ENCODE results near the gene TMEM50B. TPM values are rescaled to one million over a fixed set of nuclear protein-coding genes. Genes with fewer than 3 reads are reported as not detected.
"Not testable (repeated sequence)": the region's sequence is repeated elsewhere in the genome, so short reads cannot be mapped to it uniquely, and the experiment has no call there.

The TMEM50B gene
- total and polyA plus RNA-seq, 2 experiments from 2014 or later, result 25.1 to 26.1 TPM

GRCh38 chr21:33451634-33452071 is 28.1 kb downstream of the TMEM50B start (continued):
- TF ChIP-seq REST (IDR thresholded peaks at IDR 0.05; ENCODE audit: unreplicated experiment), result no peak
- no peak for TF ChIP-seq EZH2 (IDR thresholded peaks at IDR 0.05; ENCODE audit: low read depth, unreplicated experiment)
- no peak for TF ChIP-seq ZNF114 (CRISPR knock-in tag; IDR thresholded peaks at IDR 0.05)
- TF ChIP-seq POLR2AphosphoS5 (IDR thresholded peaks at IDR 0.05; ENCODE audit: low read depth), result no peak

GRCh38 chr21:33449616-33450015 is 30.2 kb downstream of the TMEM50B start:
- Mint-ChIP-seq H3K9me3 (no peaks in the 10 kb centered on the region), H3K27me3 (ENCODE audit: insufficient read depth, low read depth, poor library complexity) (no peaks in the 10 kb centered on the region), H3K36me3 (ENCODE audit: low read depth) (peaks cover 5% of the 10 kb centered on the region; the same call in 1 of the 3 replicates), H3K4me1 (no peaks in the 10 kb centered on the region), H3K27ac (no peak overlapping the region), H3K4me3 (no peak overlapping the region)
- TF ChIP-seq ETS1 (IDR thresholded peaks at IDR 0.05), result no peak
- TF ChIP-seq JUNB (IDR thresholded peaks at IDR 0.05; ENCODE audit: unreplicated experiment), result no peak
- no peak for TF ChIP-seq NANOG (IDR thresholded peaks at IDR 0.05; ENCODE audit: borderline replicate concordance)
- peaks cover 4% of the 10 kb centered on the region; the same call in 1 of the 2 replicates for H4K20me1 ChIP-seq (replicated peaks; ENCODE audit: insufficient read depth)
- H3K27me3 ChIP-seq (ENCODE audit: insufficient read depth), result no peaks in the 10 kb centered on the region
- no peaks in the 10 kb centered on the region; the same call in 1 of the 2 replicates for H3K36me3 ChIP-seq (ENCODE audit: insufficient read depth)
- H3K4me1 ChIP-seq (ENCODE audit: insufficient read depth), result no peaks in the 10 kb centered on the region
- no peaks in the 10 kb centered on the region for H3K79me2 ChIP-seq (replicated peaks; ENCODE audit: insufficient read depth)
- no peak overlapping the region for H3K4me3 ChIP-seq
- ATAC-seq, result no peak
- no peak overlapping the region for H2AFZ ChIP-seq
- no peak overlapping the region for H3K27ac ChIP-seq (ENCODE audit: low read depth)
- no peaks in the 10 kb centered on the region for H3K9me2 ChIP-seq (ENCODE audit: insufficient read depth)
- DNase-seq (ENCODE audit: low spot score), result no peak
- no peak overlapping the region for H3K4me2 ChIP-seq
- H3F3A ChIP-seq (replicated peaks; ENCODE audit: low read depth), result no peaks in the 10 kb centered on the region

GRCh38 chr21:33446620-33447019 is 33.2 kb downstream of the TMEM50B start:
- not testable (repeated sequence) for H3K4me3 Mint-ChIP-seq; H3K36me3 ChIP-seq (ENCODE audit: insufficient read depth); H3K9me3 Mint-ChIP-seq; DNase-seq (ENCODE audit: low spot score); H3K9me2 ChIP-seq (ENCODE audit: insufficient read depth); H3K27me3 Mint-ChIP-seq (ENCODE audit: insufficient read depth, low read depth, poor library complexity); H3F3A ChIP-seq (replicated peaks; ENCODE audit: low read depth); H3K27me3 ChIP-seq (ENCODE audit: insufficient read depth); H3K4me1 Mint-ChIP-seq; H3K4me1 ChIP-seq (ENCODE audit: insufficient read depth); H3K4me3 ChIP-seq; H2AFZ ChIP-seq; H3K79me2 ChIP-seq (replicated peaks; ENCODE audit: insufficient read depth); H3K36me3 Mint-ChIP-seq (ENCODE audit: low read depth); ATAC-seq; H3K4me2 ChIP-seq; H4K20me1 ChIP-seq (replicated peaks; ENCODE audit: insufficient read depth); H3K27ac Mint-ChIP-seq; H3K27ac ChIP-seq (ENCODE audit: low read depth)

Data from GM23338 (cell line).